OCI-LY3 (cell line): Measurements from ENCODE around the gene CACNA1A.

Source experiments
- H2AFZ ChIP-seq: fragments of 200-600, 300-600 bp; shearing (Covaris generic); 2 replicates; pipeline ENCODE4 v1.6.0; 2014; ENCODE audit warnings: antibody characterized with exemption, low read depth, low read length
- H3K27ac ChIP-seq: fragments of 200-600, 300-600 bp; sonication (generic); 2 replicates; pipeline ENCODE4 v1.5.1; 2014; ENCODE audit warnings: mild to moderate bottlenecking, low read length, moderate library complexity, mixed read lengths
- H3K27me3 ChIP-seq: fragments of 200-600, 300-600 bp; sonication (generic); 2 replicates; pipeline ENCODE4 v1.6.1; 2014; ENCODE audit warnings: low read depth, low read length, mixed read lengths
- H3K36me3 ChIP-seq: fragments of 200-600, 300-600 bp; sonication (generic); replicated peaks from 2 replicates; pipeline ENCODE3; 2014; ENCODE audit warnings: low read depth, low read length, mixed read lengths
- H3K4me1 ChIP-seq: fragments of 300-600, 200-600 bp; sonication (generic); 2 replicates; pipeline ENCODE4 v1.6.1; 2014; ENCODE audit warnings: low read length, mixed read lengths
- H3K4me2 ChIP-seq: fragments of 200-600, 300-600 bp; sonication (generic); 2 replicates; pipeline ENCODE4 v1.6.1; 2014; ENCODE audit warnings: low read length, mixed read lengths
- H3K4me3 ChIP-seq: fragments of 300-600, 200-600 bp; sonication (generic); 2 replicates; pipeline ENCODE4 v1.5.1; 2014; ENCODE audit warnings: antibody characterized with exemption, mild to moderate bottlenecking, low read length, moderate library complexity
- H3K79me2 ChIP-seq: fragments of 300-600, 200-600 bp; shearing (Covaris generic); 2 replicates; pipeline ENCODE4 v1.6.1; 2014; ENCODE audit warnings: mild to moderate bottlenecking, low read length, mixed read lengths
- H3K9ac ChIP-seq: fragments of 300-600, 200-600 bp; shearing (Covaris generic); 2 replicates; pipeline ENCODE4 v1.6.0; 2014; ENCODE audit warnings: mild to moderate bottlenecking, low read length, moderate library complexity
- H3K9me3 ChIP-seq: fragments of 200-600, 300-600 bp; shearing (Covaris generic); 2 replicates; pipeline ENCODE4 v1.6.1; 2014; ENCODE audit warnings: low read length, mixed read lengths; ENCODE audit not compliant: insufficient read depth
- H4K20me1 ChIP-seq: fragments of 200-600, 300-600 bp; sonication (generic); 2 replicates; pipeline ENCODE4 v1.6.1; 2016; ENCODE audit warnings: low read length, mixed read lengths; ENCODE audit not compliant: insufficient read depth
- CTCF ChIP-seq: fragments of 200-600, 300-600 bp; sonication (generic); IDR thresholded peaks from 2 replicates; pipeline ENCODE4 v1.5.1; 2014; ENCODE audit warnings: antibody characterized with exemption, low read length, low read depth
- EZH2phosphoT487 ChIP-seq: fragments of 200-600 bp; shearing (Covaris generic); IDR thresholded peaks from 2 replicates; pipeline ENCODE4 v1.6.1; 2018; ENCODE audit warnings: antibody characterized with exemption, mixed run types, low read depth

The CACNA1A gene

GRCh38 chr19:13282486-13283065, 223.7 kb downstream of the CACNA1A start:
- no peak overlapping the region for H3K4me2 ChIP-seq
- H4K20me1 ChIP-seq = no peaks in the 10 kb centered on the region
- H3K9ac ChIP-seq = no peak overlapping the region
- H3K79me2 ChIP-seq = no peaks in the 10 kb centered on the region
- H3K27me3 ChIP-seq = peaks cover 17% of the 10 kb centered on the region; the same call in 1 of the 2 replicates
- H3K4me1 ChIP-seq = peaks cover 3% of the 10 kb centered on the region
- TF ChIP-seq EZH2phosphoT487 = no peak
- TF ChIP-seq CTCF = no peak
- no peak overlapping the region for H3K4me3 ChIP-seq
- no peaks in the 10 kb centered on the region for H3K9me3 ChIP-seq
- H3K36me3 ChIP-seq = no peaks in the 10 kb centered on the region
- H2AFZ ChIP-seq = no peak overlapping the region
- no peak overlapping the region for H3K27ac ChIP-seq

- H2AFZ ChIP-seq = no peak overlapping the region
- no peak overlapping the region for H3K4me3 ChIP-seq
- TF ChIP-seq CTCF (no peak), EZH2phosphoT487 (no peak)
- H3K27me3 ChIP-seq = peaks cover 17% of the 10 kb centered on the region; the same call in 1 of the 2 replicates
- H3K4me1 ChIP-seq = peaks cover 7% of the 10 kb centered on the region
- H3K9me3 ChIP-seq = no peaks in the 10 kb centered on the region
- H3K4me2 ChIP-seq = no peak overlapping the region
- H3K79me2 ChIP-seq = no peaks in the 10 kb centered on the region
- H4K20me1 ChIP-seq = no peaks in the 10 kb centered on the region
- H3K27ac ChIP-seq = no peak overlapping the region
- H3K36me3 ChIP-seq = no peaks in the 10 kb centered on the region
- H3K9ac ChIP-seq = no peak overlapping the region
These were observed 224.6 kb downstream of the CACNA1A start for GRCh38 chr19:13281567-13282291.

- TF ChIP-seq EZH2phosphoT487 (no peak), CTCF (peak; percentile 89)
- Histone ChIP-seq H4K20me1 (no peaks in the 10 kb centered on the region), H2AFZ (peak overlapping the region; percentile 100), H3K9ac (peak overlapping the region; percentile 55; the same call in 1 of the 2 replicates), H3K4me1 (peaks cover 20% of the 10 kb centered on the region), H3K36me3 (no peaks in the 10 kb centered on the region), H3K9me3 (no peaks in the 10 kb centered on the region), H3K27me3 (peaks cover 7% of the 10 kb centered on the region; the same call in 1 of the 2 replicates), H3K4me3 (peak overlapping the region; percentile 59), H3K4me2 (peak overlapping the region; percentile 84), H3K79me2 (no peaks in the 10 kb centered on the region), H3K27ac (no peak overlapping the region)
These were observed 229.0 kb downstream of the CACNA1A start for GRCh38 chr19:13277104-13277809.

- H2AFZ ChIP-seq = peak overlapping the region; percentile 66; the same call in 1 of the 2 replicates
- H4K20me1 ChIP-seq = no peaks in the 10 kb centered on the region
- no peaks in the 10 kb centered on the region for H3K9me3 ChIP-seq
- H3K27ac ChIP-seq = no peak overlapping the region
- peaks cover 14% of the 10 kb centered on the region; the same call in 1 of the 2 replicates for H3K27me3 ChIP-seq
- H3K9ac ChIP-seq = no peak overlapping the region
- H3K4me3 ChIP-seq = no peak overlapping the region
- no peaks in the 10 kb centered on the region for H3K36me3 ChIP-seq
- TF ChIP-seq EZH2phosphoT487 (no peak), CTCF (no peak)
- peaks cover 30% of the 10 kb centered on the region for H3K4me1 ChIP-seq
- H3K4me2 ChIP-seq = peak overlapping the region; percentile 5; the same call in 1 of the 2 replicates
- no peaks in the 10 kb centered on the region for H3K79me2 ChIP-seq
These were observed 231.1 kb downstream of the CACNA1A start for GRCh38 chr19:13275016-13275722.
